HG03196 (cell line): ENCODE measurements around the gene GRK5.
"Not testable (repeated sequence)": the region's sequence is repeated elsewhere in the genome, so short reads cannot be mapped to it uniquely, and the experiment has no call there.

Source experiments
- ATAC-seq: cut with Tn5 transposase; IDR thresholded peaks from one replicate; pipeline ENCODE4 v1.9.1; 2021; ENCODE audit not compliant: unreplicated experiment

The GRK5 gene

DNA sequence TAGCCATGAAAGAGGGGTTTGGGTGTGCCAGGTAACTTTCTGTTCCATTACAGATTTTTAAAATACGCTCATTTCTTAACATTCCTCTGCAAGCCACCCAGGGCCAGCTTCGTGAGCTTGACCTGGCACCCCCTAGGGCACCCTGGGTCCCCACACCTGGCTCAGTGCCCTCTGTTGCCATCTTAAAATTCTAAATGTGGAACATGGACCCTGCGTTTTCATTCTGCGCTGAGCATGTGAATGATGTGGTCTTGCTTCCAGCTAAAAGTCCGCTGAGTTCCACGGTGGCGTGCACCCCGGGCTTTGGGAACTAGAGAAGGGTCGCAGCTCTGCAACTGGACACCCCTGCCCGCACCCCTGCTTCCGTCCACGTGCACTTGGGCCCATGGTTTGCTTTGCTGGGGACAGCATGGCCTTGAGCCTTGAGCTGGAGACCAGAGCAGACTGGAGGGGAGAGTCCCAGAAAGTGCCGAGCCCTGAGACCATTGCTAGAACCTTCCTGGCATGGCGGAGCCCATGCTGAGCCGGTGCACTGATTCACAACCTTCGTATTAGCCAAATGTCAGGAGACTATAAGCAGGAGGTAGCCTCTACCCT, 244.0 kb downstream of the GRK5 start:
- no peak for ATAC-seq

DNA sequence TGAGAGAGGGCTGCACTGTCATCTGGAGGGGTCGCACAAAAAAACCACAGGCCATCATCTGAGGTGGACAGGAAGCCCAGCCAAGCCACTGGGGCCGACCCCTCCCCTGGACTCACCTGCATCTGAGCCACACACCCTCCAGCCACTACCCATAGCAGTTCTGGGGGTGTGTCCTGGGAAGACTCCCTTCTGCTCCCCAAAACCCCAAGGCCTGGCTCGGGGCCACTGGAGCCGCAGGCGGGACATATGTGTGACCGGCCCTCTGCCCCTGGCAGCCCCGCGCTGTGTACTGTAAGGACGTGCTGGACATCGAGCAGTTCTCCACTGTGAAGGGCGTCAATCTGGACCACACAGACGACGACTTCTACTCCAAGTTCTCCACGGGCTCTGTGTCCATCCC, 245.0 kb downstream of the GRK5 start:
- ATAC-seq: no peak

DNA sequence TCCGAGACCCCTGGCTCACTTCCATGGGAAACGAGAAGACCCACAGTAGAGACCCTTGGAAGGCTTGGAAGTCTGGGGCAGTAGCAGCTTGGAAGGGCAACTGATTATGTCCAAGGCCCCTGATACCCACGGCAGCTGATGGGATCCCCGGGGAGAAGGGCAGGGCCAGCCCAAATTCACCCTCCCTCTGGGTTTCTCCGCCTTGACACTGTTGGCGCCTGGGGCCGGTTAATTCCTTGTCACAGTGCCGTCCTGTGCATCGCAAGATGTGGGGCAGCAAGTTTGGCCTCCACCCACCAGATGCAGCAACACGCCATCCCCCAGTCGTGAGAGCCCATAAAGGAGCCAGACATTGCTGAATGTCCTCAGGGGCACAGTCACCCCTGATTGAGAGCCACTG, 245.9 kb downstream of the GRK5 start:
- ATAC-seq: no peak

DNA sequence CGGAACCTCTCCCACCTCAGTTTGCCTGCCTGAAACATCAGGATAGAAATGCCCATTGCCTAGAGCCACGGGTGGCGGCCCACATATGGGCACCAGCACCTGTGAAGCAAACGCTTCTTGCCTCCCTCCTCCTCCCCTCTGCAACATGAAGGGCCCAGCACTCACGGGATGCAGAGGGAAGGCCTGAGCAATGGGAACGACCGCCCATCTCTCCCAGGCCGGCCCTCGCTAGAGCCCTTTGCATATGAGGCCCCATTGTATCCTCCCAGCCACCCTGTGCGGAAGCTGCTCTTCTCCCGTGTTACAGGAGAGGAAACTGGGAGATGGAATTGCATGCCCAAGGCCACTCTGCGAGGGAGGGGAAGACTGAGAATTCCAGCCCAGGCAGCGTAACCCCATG, 246.9 kb downstream of the GRK5 start:
- no peak for ATAC-seq

- no peak for ATAC-seq
Measured at GRCh38 chr10:119454990-119455389, 247.6 kb downstream of the GRK5 start.

GRCh38 chr10:119455609-119456434, 248.5 kb downstream of the GRK5 start:
- ATAC-seq: no peak

GRCh38 chr10:119456435-119456810, 249.1 kb downstream of the GRK5 start:
- ATAC-seq: no peak

DNA sequence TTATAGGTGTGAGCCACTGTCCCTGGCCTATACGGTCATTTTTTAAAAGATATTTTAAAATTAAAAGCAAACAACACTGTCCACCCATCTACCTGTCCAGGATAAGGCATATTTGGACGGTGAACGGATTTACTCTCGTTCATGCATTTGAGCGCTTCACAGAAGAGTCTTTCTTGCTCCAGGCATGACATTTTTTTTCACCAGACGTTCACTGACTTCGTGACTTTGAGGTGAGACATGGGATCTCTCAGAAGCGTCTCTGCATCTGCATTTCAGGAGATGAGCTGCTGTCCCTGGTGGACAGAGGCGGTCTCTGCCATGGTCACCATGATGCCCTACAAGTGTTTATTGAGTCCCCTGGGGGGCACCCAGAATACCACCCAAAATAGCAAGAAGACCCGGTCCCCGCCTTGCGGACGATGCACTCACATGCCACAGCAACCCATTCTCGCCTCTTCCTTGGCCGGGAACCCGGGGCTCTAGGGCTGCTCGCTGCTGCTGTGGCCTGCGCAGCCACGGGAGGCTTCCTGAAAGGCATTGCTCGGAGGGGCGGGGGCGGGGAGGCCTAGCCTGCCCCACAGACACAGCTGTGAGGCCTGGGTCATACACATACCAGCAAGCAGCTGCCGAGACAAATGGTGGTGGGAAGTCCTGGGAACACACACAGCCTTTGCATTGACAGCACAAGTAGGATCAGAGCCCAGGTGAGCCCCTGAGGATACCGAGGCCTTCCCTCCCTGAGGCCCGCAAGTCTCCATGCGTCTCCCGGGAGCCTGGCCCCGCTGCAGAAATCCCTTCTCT, 250.8 kb downstream of the GRK5 start:
- ATAC-seq: no peak

- no peak for ATAC-seq
Measured at GRCh38 chr10:119459681-119460340, 252.4 kb downstream of the GRK5 start.

- no peak for ATAC-seq
Measured at GRCh38 chr10:119460369-119461195, 253.2 kb downstream of the GRK5 start.

GRCh38 chr10:119461380-119461779, 254.0 kb downstream of the GRK5 start:
- ATAC-seq: peak; percentile 64

DNA sequence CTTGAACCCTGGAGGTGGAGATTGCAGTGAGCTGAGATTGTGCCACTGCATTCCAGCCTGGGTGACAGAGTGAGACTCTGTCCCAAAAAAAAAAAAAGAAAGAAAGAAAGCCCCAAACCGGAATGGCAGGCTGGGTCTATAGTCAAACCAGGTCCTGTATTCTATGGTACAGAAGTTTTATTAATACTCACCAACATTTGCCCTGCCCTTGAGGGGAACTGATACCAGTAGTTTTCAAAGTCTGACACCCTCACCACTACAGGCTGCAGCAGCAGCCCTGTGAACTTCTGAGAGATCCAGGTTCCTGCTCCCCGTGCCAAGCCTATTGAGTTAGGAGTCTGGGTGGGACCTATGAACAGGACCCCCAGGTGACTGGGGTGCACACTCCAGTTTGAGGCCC, 254.6 kb downstream of the GRK5 start:
- ATAC-seq: no peak

DNA sequence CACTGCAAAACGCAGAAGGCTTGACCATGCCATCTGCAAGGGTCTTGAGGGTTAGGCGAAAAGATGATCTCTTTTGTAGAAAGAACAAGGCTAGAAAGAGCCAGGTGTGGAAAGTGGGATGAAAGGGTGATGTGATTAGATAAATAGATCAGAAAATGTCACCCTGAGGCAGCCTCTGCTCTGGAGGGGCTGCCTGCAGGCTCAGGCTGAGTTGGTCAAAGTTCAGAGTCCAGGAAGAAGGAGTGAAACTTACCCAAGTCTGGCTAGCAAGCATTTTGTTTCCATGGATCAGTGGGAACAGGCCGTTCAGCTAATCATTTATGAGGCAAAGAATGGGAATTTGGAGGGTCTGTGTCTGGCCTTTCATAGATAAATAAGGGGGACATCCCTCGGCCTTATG, 255.4 kb downstream of the GRK5 start:
- no peak for ATAC-seq

DNA sequence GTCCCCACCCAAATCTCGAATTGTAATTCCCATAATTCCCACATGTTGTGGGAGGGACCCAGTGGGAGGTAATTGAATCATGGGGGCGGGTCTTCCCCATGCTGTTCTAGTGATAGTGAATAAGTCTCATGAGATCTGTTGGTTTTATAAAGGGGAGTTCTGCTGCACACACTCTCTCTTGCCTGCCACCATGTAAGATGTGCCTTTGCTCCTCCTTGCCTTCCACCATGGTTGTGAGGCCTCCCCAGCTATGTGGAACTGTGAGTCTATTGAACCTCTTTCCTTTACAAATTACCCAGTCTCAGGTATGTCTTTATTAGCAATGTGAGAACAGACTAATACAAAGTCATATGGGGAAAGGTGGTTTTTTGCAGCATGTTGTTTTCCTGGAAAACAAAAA, 255.8 kb downstream of the GRK5 start:
- not testable (repeated sequence) for ATAC-seq

GRCh38 chr10:119465085-119465484, 257.7 kb downstream of the GRK5 start:
- ATAC-seq: no peak

DNA sequence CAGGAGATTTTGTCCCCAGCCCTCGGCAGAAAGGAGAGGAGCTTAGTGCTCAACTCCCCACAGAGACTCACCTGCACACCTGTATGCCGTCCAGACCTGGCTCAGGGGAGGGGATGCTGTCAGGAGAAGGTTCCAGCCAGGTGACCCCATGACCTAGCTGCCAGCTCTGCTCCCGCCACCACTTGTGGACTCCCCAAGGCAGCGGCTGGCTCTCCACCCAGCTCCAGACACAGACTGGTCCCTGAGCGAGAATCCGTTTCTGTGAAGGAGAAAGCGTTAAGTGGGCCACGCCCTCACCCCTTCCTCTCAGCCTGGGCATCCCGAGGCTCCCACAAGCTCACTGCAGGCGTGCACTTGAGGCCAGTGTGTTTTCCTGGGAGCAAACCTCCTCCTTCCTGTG, 258.7 kb downstream of the GRK5 start:
- ATAC-seq: no peak

- peak; percentile 35 for ATAC-seq
Measured at GRCh38 chr10:119466655-119467054, 259.3 kb downstream of the GRK5 start.

DNA sequence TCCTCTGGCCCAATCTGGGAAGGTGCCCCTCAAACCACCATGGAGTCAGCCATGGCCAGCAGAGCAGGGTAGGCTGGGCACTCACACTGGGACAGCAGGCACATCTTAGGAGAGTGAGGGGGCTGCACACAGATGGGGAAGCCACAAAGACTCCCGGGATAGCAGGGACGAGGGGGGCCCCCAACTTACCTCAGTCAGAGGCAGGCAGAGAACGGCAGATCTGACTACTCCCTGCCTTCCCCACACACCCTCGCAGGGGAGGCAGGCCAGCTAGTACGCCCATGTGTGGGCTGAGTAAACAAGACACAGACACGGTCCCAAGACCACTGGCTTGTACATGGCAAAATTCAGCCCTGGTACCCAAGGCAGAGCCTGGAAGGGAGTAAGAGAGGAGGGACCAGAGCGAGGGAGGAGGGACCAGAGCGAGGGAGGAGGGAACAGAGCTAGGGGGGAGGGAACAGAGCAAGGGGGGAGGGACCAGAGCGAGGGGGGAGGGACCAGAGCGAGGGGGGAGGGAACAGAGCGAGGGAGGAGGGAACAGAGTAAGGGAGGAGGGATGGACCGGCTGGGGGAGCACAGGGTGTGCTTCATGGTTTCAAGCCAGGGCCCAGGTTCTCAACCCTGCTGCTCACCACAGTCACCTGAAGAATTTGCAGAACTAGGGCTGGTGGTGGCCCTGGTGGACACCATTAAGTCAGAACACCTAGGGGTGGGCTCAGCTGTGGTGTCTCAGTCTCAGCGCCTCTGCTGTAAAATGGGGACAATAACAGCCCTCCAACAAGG, 261.4 kb downstream of the GRK5 start:
- no peak for ATAC-seq

- ATAC-seq: no peak
Measured at GRCh38 chr10:119469325-119469707, 261.9 kb downstream of the GRK5 start.

DNA sequence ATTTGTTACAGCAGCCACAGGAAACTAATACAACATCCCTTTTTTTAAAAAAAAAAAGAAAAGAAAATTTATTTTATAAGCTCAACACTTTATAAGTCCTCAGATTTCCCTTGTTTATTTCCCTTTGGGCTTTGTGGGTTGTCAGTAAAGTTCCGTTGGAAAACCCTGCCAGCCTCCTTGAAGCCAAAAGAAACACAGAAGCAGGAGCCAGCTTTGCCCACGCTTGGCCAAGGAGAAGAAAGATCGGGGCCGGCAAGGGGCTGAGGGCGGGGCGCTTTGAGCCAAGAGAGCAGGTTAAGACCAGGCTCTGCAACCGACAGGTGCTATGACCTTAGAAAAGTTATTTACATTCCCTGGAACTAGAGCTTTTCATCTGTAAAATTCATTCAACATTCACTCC, 262.5 kb downstream of the GRK5 start:
- ATAC-seq: no peak
